Measurements from ENCODE around the gene FBXW9.
A peak's percentile ranks its signal among the peaks of the same experiment; 100 is the strongest.
"Not testable (repeated sequence)": the region's sequence is repeated elsewhere in the genome, so short reads cannot be mapped to it uniquely, and the experiment has no call there.

The FBXW9 gene

DNA sequence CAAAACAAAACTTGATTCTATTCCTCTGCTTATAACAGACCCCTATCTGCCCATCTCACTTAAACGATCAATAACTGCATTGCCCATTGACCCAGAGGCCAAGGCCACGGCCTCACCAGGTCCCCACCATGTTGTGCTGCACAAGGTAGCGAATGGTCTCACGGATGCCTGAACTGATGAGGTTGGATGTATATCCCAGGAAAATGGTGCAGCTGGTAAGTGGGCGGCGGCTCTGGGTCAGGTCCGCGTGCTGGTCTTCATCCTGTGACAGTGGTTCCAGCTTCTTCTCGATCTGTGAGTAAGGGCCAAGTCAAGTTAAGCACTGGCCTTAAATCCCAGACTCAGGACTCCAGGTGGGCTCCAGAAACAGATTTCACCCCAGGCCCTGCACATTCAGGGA is 16.4 kb downstream of the FBXW9 start:
- no peak for DNase-seq (ENCODE audit: low spot score)

DNA sequence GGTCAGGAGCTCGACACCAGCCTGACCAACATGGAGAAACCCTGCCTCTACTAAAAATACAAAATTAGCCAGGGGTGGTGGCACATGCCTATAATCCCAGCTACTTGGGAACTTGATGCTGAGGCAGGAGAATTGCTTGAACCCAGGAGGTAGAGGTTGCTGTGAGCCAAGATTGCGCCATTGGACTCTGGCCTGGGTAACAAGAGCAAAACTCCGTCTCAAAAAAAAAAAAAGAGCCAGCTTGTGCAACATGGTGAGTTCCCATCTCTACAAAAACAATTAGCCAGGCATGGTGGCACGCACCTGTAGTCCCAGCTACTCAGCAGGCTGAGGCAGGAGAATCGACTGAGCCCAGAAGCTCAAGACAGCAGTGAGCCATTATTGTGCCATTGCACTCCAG is 18.4 kb downstream of the FBXW9 start:
- DNase-seq (ENCODE audit: low spot score), result not testable (repeated sequence)

DNA sequence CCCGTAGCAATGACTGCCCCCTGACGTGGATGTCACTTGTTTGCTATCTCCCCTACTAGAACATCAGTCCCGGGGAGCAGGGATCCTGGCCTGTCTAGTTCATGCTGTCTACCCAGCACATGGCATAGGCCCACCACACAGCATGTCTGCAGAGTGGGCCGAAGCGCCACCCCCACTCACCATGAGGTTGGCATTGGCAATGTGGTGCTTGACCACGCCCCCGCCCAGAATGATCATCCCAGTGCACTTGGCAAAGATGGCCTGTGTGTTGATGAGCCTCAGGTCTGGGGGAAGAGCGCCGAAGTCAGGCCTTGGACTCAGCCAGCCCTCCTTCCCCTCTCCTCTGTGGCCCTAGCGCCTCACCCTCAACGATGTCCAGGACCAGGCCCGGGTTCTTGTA is 19.5 kb downstream of the FBXW9 start:
- DNase-seq (ENCODE audit: low spot score), result no peak

DNA sequence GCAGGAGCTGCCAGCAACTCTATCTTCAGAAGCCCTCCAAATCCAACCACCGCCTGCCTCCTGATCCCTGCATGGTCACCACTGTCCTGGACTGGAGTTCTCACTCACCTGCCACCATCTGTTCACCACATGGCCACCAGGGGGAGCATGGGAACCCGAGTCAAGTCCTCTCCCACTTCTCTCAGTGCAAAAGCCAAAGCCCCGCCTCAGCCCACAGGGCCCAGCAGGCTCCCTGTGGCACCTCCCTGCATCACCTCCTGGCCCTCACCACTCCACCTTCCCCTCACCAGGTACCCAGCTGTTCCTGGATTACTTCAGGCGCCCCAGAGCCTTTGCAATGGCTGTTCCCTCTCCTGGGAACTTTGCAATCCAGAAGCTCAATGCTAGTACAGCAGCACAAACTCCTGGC is 20.0 kb downstream of the FBXW9 start:
- peak; percentile 84 for DNase-seq (ENCODE audit: low spot score)

DNA sequence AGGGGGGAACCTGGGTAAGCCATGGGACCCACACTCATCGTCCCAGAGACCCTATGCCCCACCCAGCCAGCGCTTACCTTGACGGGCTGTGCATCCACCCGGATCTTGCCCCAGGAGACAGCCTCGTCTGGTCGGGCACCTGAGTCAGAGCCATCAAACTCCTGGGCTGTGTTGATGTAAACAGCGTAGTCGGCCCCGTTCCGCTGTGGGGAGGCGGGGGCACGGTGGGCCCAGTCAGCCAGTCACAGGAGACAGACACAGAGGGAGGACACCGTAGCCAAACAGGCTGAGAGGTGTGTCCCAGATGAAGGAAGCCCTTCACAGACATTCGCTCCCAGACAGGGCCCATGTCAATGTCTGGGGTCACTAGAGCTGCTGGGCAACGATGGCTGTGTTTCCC is 20.5 kb downstream of the FBXW9 start:
- no peak for DNase-seq (ENCODE audit: low spot score)

GRCh38 chr19:12675399-12675798 is 21.0 kb downstream of the FBXW9 start:
- no peak for DNase-seq (ENCODE audit: low spot score)

GRCh38 chr19:12672744-12673143 is 23.7 kb downstream of the FBXW9 start:
- no peak for DNase-seq (ENCODE audit: low spot score)

- DNase-seq (ENCODE audit: low spot score), result no peak
These were observed 26.1 kb downstream of the FBXW9 start for GRCh38 chr19:12670159-12670928.

DNA sequence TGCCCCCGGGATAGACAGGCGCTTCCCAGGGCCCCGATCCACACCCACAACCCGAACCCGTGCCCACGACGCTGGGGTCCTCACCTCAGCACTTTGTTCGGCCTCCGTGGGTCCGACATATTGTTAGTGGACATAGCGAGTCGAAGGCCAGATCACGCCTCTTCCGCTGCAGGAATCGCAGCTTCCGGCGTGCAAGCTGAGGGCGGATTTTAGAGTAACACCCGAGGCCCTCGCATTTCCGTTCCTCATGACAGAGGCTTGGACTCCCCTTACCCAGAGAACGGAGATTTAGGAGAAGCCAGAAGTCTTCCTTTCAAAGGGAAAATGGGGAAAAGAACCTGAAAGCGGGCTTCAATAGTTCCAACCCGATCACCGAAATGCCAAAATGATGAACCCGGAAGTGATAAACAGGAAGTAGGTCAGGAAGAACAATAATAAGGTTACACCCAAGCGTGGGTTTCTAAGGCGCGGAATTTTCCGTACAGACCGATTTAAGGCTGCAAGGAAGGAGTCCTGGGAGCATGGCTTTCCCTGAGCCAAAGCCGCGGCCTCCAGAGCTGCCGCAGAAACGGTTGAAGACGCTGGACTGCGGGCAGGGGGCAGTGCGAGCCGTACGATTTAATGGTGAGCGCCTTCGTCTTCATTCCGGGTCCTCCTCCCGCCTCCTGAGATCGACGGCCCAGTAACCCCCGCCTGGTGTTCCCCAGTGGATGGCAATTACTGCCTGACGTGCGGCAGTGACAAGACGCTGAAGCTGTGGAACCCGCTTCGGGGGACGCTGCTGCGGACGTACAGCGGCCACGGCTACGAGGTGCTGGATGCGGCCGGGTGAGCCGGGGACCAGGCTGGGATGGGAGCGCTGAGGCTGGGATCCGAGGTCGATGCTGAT is 26.9 kb downstream of the FBXW9 start:
- DNase-seq (ENCODE audit: low spot score), result peak; percentile 88

DNA sequence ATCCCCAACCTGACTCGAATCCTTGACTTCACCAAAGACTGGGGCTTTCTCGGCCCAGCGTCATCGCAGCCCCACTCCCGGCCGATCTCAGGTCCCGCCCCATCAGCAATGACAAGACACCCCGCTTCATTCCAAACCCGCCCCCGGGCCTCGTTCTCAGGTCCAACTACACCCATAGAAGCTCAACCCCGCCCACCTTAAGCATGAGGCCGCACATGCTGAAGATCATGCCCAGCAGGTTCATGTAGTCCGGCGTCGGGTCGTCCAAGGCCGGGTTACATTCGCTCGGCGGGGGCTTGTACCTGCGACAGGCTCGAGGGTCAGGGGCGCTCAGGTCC is 27.5 kb downstream of the FBXW9 start:
- peak; percentile 60 for DNase-seq (ENCODE audit: low spot score)

GRCh38 chr19:12668346-12668745 is 28.1 kb downstream of the FBXW9 start:
- no peak for DNase-seq (ENCODE audit: low spot score)

DNA sequence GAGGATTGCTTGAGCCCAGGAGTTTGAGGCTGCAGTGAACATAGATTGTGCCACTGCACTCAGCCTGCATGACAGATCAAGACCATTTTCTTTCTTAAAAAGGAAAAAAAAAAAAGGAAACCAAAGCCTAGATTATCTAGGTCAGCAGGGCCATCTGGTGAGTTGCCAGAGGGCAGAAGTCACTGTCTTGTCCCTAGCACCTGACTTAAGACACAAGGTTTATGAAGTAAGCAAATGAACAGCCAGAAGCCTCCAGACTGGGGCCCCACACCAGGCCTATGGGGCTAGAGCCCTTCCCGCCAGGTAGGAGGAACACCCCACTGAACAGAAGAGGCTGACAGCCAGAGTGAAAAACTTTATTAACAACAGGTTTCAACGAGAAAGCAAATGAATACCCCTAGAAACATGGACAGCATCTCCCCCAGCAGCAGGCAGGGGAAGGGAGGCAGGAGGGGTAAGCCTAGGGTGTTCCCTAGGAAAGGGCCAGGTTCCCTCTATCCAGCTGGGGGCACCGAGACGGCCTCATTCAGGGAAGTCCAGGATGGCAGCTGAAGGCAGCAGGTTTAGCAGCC is 28.6 kb downstream of the FBXW9 start:
- DNase-seq (ENCODE audit: low spot score), result no peak

- peak; percentile 76 for DNase-seq (ENCODE audit: low spot score)
These were observed 30.0 kb downstream of the FBXW9 start, which contains the start of the genes MAN2B1 and WDR83 for GRCh38 chr19:12666265-12667048. TSS of gene MAN2B1 (minus strand) at chr19:12666742. CDS start at chr19:12666701, 41 bp downstream. TSS of gene WDR83 (plus strand) at chr19:12666807. CDS start at chr19:12669791, 2,984 bp downstream.

GRCh38 chr19:12665671-12666264 is 30.7 kb downstream of the FBXW9 start:
- DNase-seq (ENCODE audit: low spot score), result no peak

GRCh38 chr19:12665281-12665573 is 31.2 kb downstream of the FBXW9 start:
- DNase-seq (ENCODE audit: low spot score), result no peak

DNA sequence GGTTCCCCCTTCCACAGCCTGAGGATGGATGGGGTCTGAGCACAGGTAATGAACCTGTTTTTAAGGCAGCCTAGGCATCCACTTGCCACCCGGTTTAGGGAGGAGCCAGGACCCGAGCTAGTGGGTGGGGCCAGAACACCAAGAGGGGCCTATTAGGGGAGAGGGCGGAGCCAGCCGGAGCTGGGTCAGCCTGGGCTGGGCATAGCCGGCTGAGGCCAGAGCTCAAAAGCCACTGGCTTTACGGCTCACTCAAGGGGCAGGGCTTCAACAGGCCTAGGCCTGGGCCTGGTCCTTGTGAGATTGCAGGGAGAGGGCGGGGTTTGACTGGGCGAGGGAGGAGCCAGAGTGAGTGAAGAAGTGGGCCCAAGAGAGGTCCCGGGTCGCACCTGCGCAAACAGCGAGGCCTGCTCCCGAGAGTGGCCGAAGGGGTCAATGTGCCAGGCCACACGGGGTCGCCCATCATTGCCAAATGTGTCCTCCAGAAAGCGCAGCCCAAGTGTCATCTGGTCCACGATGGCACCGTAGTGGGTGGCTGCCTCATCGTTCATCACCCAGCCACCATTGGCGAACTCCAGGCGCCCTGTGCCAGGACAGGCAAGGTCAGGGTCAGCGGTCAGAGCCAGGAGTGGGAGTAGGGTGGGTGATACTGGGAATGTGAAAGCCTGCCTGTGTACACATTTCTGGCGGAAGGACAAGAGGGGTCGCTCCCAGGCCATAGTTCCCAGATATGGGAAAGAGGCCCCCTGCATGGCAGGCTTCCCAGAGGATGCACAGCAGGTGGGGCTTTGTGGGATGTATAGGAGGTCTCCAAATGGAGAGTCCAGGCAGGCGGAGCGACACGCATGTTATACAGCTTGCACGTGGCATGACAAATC is 31.8 kb downstream of the FBXW9 start:
- DNase-seq (ENCODE audit: low spot score), result no peak

GRCh38 chr19:12660980-12661379 is 35.5 kb downstream of the FBXW9 start:
- DNase-seq (ENCODE audit: low spot score), result no peak

GRCh38 chr19:12657966-12658365 is 38.5 kb downstream of the FBXW9 start:
- DNase-seq (ENCODE audit: low spot score), result no peak

DNA sequence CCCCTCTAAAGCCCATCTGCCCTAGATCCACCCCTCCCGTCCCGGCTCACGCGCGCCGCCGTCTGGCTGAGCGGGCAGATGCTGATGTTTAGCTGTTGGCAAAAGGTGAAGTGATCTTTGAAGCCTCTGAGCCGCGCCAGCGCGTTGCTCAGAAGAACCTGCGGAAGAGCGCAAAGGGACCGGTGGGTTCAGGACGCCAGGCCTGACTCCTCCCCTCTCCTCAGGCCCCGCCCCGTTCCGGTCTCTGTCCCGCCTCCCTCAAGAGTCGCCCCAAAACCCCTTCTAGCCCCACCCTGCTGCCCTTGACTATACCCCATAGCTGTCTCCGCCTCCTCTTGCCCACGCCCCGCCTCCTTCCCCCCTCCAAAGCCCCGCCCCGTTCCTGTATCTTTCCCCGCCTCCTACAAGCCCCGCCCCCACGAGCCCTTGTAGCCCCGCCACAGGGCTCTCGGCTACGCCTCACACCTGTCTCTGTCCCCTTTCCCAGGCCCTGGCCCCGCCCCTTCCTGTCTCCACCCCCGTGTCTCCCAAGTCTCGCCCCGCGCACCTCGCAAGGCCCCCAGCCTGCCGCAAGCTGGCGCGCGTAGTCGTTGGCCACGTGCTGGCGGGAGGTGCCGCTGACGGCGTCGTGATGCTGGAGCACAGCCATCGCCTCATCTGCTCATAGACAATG is 39.4 kb downstream of the FBXW9 start:
- DNase-seq (ENCODE audit: low spot score), result no peak

DNA sequence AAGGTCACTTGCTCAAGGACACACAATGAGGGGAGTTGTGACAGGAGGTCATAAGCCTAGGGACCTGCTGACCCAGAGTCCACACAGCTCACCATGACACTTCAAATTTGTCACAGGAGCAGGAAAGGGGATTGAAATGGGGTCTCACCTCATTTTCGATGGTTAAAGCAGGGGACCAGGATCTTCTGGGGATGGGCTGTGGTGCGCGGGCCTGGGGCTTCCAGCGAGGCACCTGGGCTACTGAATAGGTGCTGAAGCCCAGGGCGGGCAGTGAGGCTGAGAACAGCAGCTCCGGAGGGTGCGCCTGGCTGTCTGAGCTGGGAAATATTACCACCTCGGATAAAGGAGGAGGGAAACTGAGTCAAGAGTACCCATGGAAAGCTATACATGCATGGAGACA is 40.9 kb downstream of the FBXW9 start:
- no peak for DNase-seq (ENCODE audit: low spot score)

Data from cerebellar cortex (tissue), 1 donor.